Caco-2 (cell line): ENCODE results near the gene SEMA4C. TPM values are rescaled to one million over a fixed set of nuclear protein-coding genes. Genes with fewer than 3 reads are reported as not detected.

Source experiments
- BruUV-seq: library from RNA; stranded (reverse); fragments of 400-500 nt; replicated peaks from 2 replicates; lab custom pipeline; 2021; lab: Mats Ljungman, UMichigan
- CTCF ChIA-PET: fragments of 300-600 bp; sonication (Branson Sonifier 250); formaldehyde crosslinking; loops from one replicate; lab custom pipeline; 2022; ENCODE audit warnings: antibody characterized with exemption; lab: Charles Lee
- POLR2A ChIA-PET: fragments of 300-600 bp; sonication (Branson Sonifier 250); formaldehyde crosslinking; loops from one replicate; lab custom pipeline; 2022; ENCODE audit warnings: antibody characterized with exemption; lab: Charles Lee
- DNase-seq, 2 experiments: peaks; one replicate each; pipeline versions ENCODE4 v3.0.0 to v3.0.0-alpha.2; 2020 to 2022
- H3K27me3 ChIP-seq: replicated peaks from 2 replicates; pipeline ENCODE4 v1.6.0; 2011; ENCODE audit warnings: low read length; ENCODE audit not compliant: control insufficient read depth, insufficient read depth
- H3K36me3 ChIP-seq: 2 replicates; pipeline ENCODE4 v1.5.1; 2011; ENCODE audit warnings: low read length; ENCODE audit not compliant: control insufficient read depth, insufficient read depth
- H3K4me1 ChIP-seq: fragments of 250-450 bp; sonication (Bioruptor Pico); 2 replicates; pipeline ENCODE4 v1.5.1; 2020; ENCODE audit warnings: mild to moderate bottlenecking
- H3K4me3 ChIP-seq: 2 replicates; pipeline ENCODE4 v1.5.1; 2011; ENCODE audit warnings: low read depth, mild to moderate bottlenecking, control low read depth, low read length
- H3K9me3 ChIP-seq: fragments of 250-450 bp; sonication (Bioruptor Pico); 2 replicates; pipeline ENCODE4 v1.5.1; 2020; ENCODE audit warnings: mild to moderate bottlenecking, moderate library complexity
- H3K27ac Mint-ChIP-seq: one replicate; pipeline ENCODE4 v1.8.0; 2022; ENCODE audit warnings: mixed read lengths; ENCODE audit not compliant: unreplicated experiment
- H3K27me3 Mint-ChIP-seq: one replicate; pipeline ENCODE4 v1.8.0; 2022; ENCODE audit warnings: mixed read lengths; ENCODE audit not compliant: insufficient read depth, unreplicated experiment
- H3K36me3 Mint-ChIP-seq: one replicate; pipeline ENCODE4 v1.8.0; 2022; ENCODE audit warnings: mild to moderate bottlenecking, mixed read lengths; ENCODE audit not compliant: insufficient read depth, unreplicated experiment
- H3K4me1 Mint-ChIP-seq: one replicate; pipeline ENCODE4 v1.8.0; 2022; ENCODE audit warnings: low read depth, mixed read lengths; ENCODE audit not compliant: unreplicated experiment
- H3K4me3 Mint-ChIP-seq: one replicate; pipeline ENCODE4 v1.8.0; 2022; ENCODE audit warnings: mild to moderate bottlenecking, moderate library complexity, mixed read lengths; ENCODE audit not compliant: unreplicated experiment
- H3K9me3 Mint-ChIP-seq: one replicate; pipeline ENCODE4 v1.8.0; 2022; ENCODE audit warnings: mixed read lengths; ENCODE audit not compliant: unreplicated experiment
- CTCF ChIP-seq, 2 experiments: fragments of 200-600 bp in 1 of 2; IDR thresholded peaks; 1 replicate in 1 of 2; 2 replicates in 1 of 2; pipeline versions ENCODE4 v1.5.1 to v1.8.0; 2011 to 2022; ENCODE audit warnings: antibody characterized with exemption in 1 of 2, control low read depth in 1 of 2, inconsistent platforms in 1 of 2, low read depth in 1 of 2, low read length in 1 of 2, mild to moderate bottlenecking in 1 of 2, moderate library complexity in 1 of 2; ENCODE audit not compliant: insufficient read depth in 1 of 2, severe bottlenecking in 1 of 2, unreplicated experiment in 1 of 2
- intact Hi-C: fragments of 100-400 bp; cut with micrococcal nuclease; formaldehyde crosslinking; loops from one replicate; pipeline ENCODE4 v1.10.0; 2022; ENCODE audit not compliant: unreplicated experiment
- total RNA-seq: library from RNA; stranded (reverse); gene quantifications from 2 replicates; pipeline ENCODE4 v1.2.3, GENCODE V29; 2022

Gene SEMA4C
- total RNA-seq, 1 experiment from 2014 or later: 29.9 TPM

- Histone ChIP-seq H3K4me1 (peaks cover 34% of the 10 kb centered on the region), H3K9me3 (no peaks in the 10 kb centered on the region), H3K4me3 (no peak overlapping the region), H3K27me3 (no peaks in the 10 kb centered on the region), H3K36me3 (peaks cover 10% of the 10 kb centered on the region)
- POLR2A ChIA-PET: interaction anchor here (0.6 to 0.8 kb wide), 2 partner anchors 14 kb away, joined by 3 read pairs; no protein-coding TSS in a partner anchor
- Mint-ChIP-seq H3K4me1 (peaks cover 52% of the 10 kb centered on the region), H3K4me3 (peak overlapping the region; percentile 65), H3K9me3 (no peaks in the 10 kb centered on the region), H3K27me3 (no peaks in the 10 kb centered on the region), H3K27ac (peak overlapping the region; percentile 95), H3K36me3 (peaks cover 86% of the 10 kb centered on the region)
- peak; percentile 87 to 92 for DNase-seq
- BruUV-seq: no TSS peak
- intact Hi-C loops: loop anchor here (1.0 kb wide), 2 partner anchors 9 to 14 kb away; no protein-coding TSS in a partner anchor
- CTCF ChIA-PET: interaction anchor here (0.5 to 1.8 kb wide), 6 partner anchors 9 to 171 kb away, joined by 3 to 6 read pairs (median 6); partner anchors contain the start of genes ANKRD39 and CNNM3
- TF ChIP-seq CTCF (IDR thresholded peaks at IDR 0.05; ENCODE audit: insufficient read depth in 1 of 2, low read depth in 1 of 2, low read length in 1 of 2, severe bottlenecking in 1 of 2, unreplicated experiment in 1 of 2): no peak
Observed at GRCh38 chr2:96832754-96833507, 36.9 kb downstream of the SEMA4C start.

GRCh38 chr2:96832408-96832753, 37.5 kb downstream of the SEMA4C start:
- H3K4me1 ChIP-seq: peaks cover 30% of the 10 kb centered on the region
- peaks cover 11% of the 10 kb centered on the region for H3K36me3 ChIP-seq
- H3K9me3 Mint-ChIP-seq: no peaks in the 10 kb centered on the region
- H3K4me1 Mint-ChIP-seq: peaks cover 51% of the 10 kb centered on the region
- H3K36me3 Mint-ChIP-seq: peaks cover 91% of the 10 kb centered on the region
- no peaks in the 10 kb centered on the region for H3K27me3 ChIP-seq
- no peaks in the 10 kb centered on the region for H3K9me3 ChIP-seq
- no peaks in the 10 kb centered on the region for H3K27me3 Mint-ChIP-seq
- ChIA-PET POLR2A (interaction anchor here (0.6 kb wide), 1 partner anchor 13 kb away, joined by 3 read pairs; no protein-coding TSS in a partner anchor), CTCF (interaction anchor here (1.2 kb wide), 1 partner anchor 26 kb away, joined by 6 read pairs; the partner anchor contains the start of gene ANKRD39)
- no peak for TF ChIP-seq CTCF (IDR thresholded peaks at IDR 0.05; ENCODE audit: insufficient read depth in 1 of 2, low read depth in 1 of 2, low read length in 1 of 2, severe bottlenecking in 1 of 2, unreplicated experiment in 1 of 2)
- H3K27ac Mint-ChIP-seq: peak overlapping the region; percentile 95
- no peak for DNase-seq
- BruUV-seq: TSS peak; percentile 33
- H3K4me3 ChIP-seq: no peak overlapping the region
- intact Hi-C loops: loop anchor here (1.0 kb wide), 2 partner anchors 8 to 13 kb away; no protein-coding TSS in a partner anchor
- H3K4me3 Mint-ChIP-seq: peak overlapping the region; percentile 65

GRCh38 chr2:96831679-96832078, 38.2 kb downstream of the SEMA4C start:
- Histone ChIP-seq H3K4me3 (no peak overlapping the region), H3K27me3 (no peaks in the 10 kb centered on the region), H3K9me3 (no peaks in the 10 kb centered on the region), H3K4me1 (peaks cover 27% of the 10 kb centered on the region), H3K36me3 (peaks cover 11% of the 10 kb centered on the region)
- no peaks in the 10 kb centered on the region for H3K9me3 Mint-ChIP-seq
- BruUV-seq: no TSS peak
- H3K36me3 Mint-ChIP-seq: peaks cover 97% of the 10 kb centered on the region
- POLR2A ChIA-PET: interaction anchor here (1.0 kb wide), 1 partner anchor 11 kb away, joined by 3 read pairs; no protein-coding TSS in a partner anchor
- TF ChIP-seq CTCF (IDR thresholded peaks at IDR 0.05; ENCODE audit: insufficient read depth in 1 of 2, low read depth in 1 of 2, low read length in 1 of 2, severe bottlenecking in 1 of 2, unreplicated experiment in 1 of 2): no peak
- H3K4me3 Mint-ChIP-seq: peak overlapping the region; percentile 8
- no peaks in the 10 kb centered on the region for H3K27me3 Mint-ChIP-seq
- intact Hi-C loops: loop anchor here (1.0 kb wide), 2 partner anchors 7 to 12 kb away; no protein-coding TSS in a partner anchor
- CTCF ChIA-PET: interaction anchor here (1.2 kb wide), 1 partner anchor 26 kb away, joined by 6 read pairs; the partner anchor contains the start of gene ANKRD39
- peak overlapping the region; percentile 95 for H3K27ac Mint-ChIP-seq
- H3K4me1 Mint-ChIP-seq: peaks cover 44% of the 10 kb centered on the region
- DNase-seq: peak in 1 of 2 experiments; percentile 42
